Pulmonary artery endothelial cell (primary cell): ENCODE measurements around the gene ARHGEF19. TPM values are rescaled to one million over a fixed set of nuclear protein-coding genes. Genes with fewer than 3 reads are reported as not detected.

Experiments
- DNase-seq: peaks from one replicate; pipeline ENCODE4 v3.0.0-alpha.2; 2011; ENCODE audit warnings: low read depth, low spot score
- total RNA-seq: library from RNA; depleted of rRNA; stranded (reverse); fragments of >200 nt; gene quantifications from 2 replicates; pipeline ENCODE4 v1.2.3, GENCODE V29; 2014

ARHGEF19 gene
- total RNA-seq, 1 donor from 2014 or later: 4.0 TPM

- DNase-seq: no peak
Measured at GRCh38 chr1:16151196-16151994, 61.1 kb downstream of the ARHGEF19 start.

GRCh38 chr1:16150508-16150907 is 61.9 kb downstream of the ARHGEF19 start:
- no peak for DNase-seq

GRCh38 chr1:16149702-16150488 is 62.6 kb downstream of the ARHGEF19 start:
- DNase-seq: no peak

GRCh38 chr1:16149146-16149545 is 63.3 kb downstream of the ARHGEF19 start:
- no peak for DNase-seq

GRCh38 chr1:16148329-16149092 is 63.9 kb downstream of the ARHGEF19 start:
- DNase-seq: no peak

Other genes with a start within 250 kb of the ARHGEF19 start
- gene ZBTB17, start 236.6 kb downstream of the ARHGEF19 start, total RNA-seq: 52.4 and 63.3 TPM in 2 replicates
- gene SRARP, start 208.4 kb downstream of the ARHGEF19 start, total RNA-seq: not detected in 2 replicates
- 0.14 TPM in 1 of 2 replicates, not detected in the other for gene HSPB7, start 194.6 kb downstream of the ARHGEF19 start, total RNA-seq
- not detected in 2 replicates for gene CLCNKA, start 190.6 kb downstream of the ARHGEF19 start, total RNA-seq
- gene CLCNKB, start 168.9 kb downstream of the ARHGEF19 start, total RNA-seq: 0.07 TPM in 1 of 2 replicates, not detected in the other
- 0.14 and 0.20 TPM in 2 replicates for gene FAM131C, start 139.0 kb downstream of the ARHGEF19 start, total RNA-seq
- gene EPHA2, start 56.6 kb downstream of the ARHGEF19 start, total RNA-seq: 103 and 130 TPM in 2 replicates
- 10.3 and 11.9 TPM in 2 replicates for gene CPLANE2, start 24.5 kb upstream of the ARHGEF19 start, total RNA-seq
- 8.2 and 13.3 TPM in 2 replicates for gene FBXO42, start 139.8 kb upstream of the ARHGEF19 start, total RNA-seq
- gene SZRD1, start 154.6 kb upstream of the ARHGEF19 start, total RNA-seq: 35.5 and 37.4 TPM in 2 replicates
- not detected in 2 replicates for gene SPATA21, start 224.8 kb upstream of the ARHGEF19 start, total RNA-seq
- 162 and 187 TPM in 2 replicates for gene NECAP2, start 228.1 kb upstream of the ARHGEF19 start, total RNA-seq